ENCODE measurements around the gene MRRF. TPM values are rescaled to one million over a fixed set of nuclear protein-coding genes. Genes with fewer than 3 reads are reported as not detected.

Gene MRRF
- polyA plus RNA-seq (2012; ENCODE audit: missing spikeins), result 53.1 TPM

DNA sequence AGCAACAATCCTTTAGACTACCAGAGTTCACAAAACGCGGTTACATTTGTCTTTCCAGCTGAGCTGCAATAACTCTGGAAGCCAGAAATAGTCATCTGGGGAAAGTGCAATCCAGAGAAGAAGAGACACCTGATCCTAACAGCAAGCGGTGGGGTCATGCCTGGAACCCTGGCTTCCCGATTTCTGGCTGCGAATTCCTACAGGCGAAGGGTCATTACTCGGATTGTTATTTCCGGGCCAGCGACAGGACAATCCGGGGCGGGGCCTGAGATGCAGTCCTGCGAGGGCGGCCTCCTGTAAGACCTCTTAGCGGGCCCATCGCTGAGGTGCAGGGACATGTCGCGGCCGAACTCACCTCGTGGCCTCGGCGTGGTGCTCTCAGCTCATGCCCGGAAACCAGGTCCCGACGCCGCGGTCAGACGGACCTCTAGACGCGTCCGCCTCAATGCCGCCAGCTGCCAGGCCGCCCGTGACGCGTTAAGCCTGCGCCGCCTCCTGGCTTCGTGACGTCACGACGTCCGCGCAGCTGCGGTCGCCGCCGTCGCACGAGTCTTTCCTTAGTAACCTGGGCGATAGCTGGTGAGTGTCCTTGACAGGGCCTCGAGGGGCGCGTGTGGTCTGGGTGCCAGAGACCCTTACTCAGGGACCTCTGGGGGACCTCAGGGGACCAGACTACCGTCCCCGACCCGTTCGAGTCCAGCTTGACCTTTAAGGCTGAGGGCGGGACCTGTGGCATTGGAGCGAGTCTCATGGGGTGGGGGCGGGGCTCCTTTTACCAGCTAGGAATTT, at the start of gene MRRF, which contains the start of gene RBM18:
MRRF (plus strand) TSS at position 523 of the 789 bp plus-strand sequence. CDS start 6,010 bp downstream, outside the sequence.
RBM18 (minus strand) TSS at position 481 of the 789 bp plus-strand sequence. CDS start 3,348 bp downstream, outside the sequence.
- DNase-seq (ENCODE audit: insufficient read length) (peak; percentile 78), FAIRE-seq (peak; percentile 97)
- peak; percentile 89; the same call in 1 of the 2 replicates for TF ChIP-seq POLR2A (IDR thresholded peaks at IDR 0.05; ENCODE audit: low read depth, low read length)
- TF ChIP-seq POLR2AphosphoS5 (IDR thresholded peaks at IDR 0.05; ENCODE audit: low read depth, low read length), result peak; percentile 91
- peak; percentile 62; the same call in 1 of the 2 replicates for TF ChIP-seq TAF1 (IDR thresholded peaks at IDR 0.05; ENCODE audit: borderline replicate concordance, low read depth, low read length)

GRCh38 chr9:122215663-122216062, 49.0 kb upstream of the MRRF start:
- TF ChIP-seq POLR2AphosphoS5 (IDR thresholded peaks at IDR 0.05; ENCODE audit: low read depth, low read length), result no peak
- FAIRE-seq (no peak), DNase-seq (ENCODE audit: insufficient read length) (no peak)

DNA sequence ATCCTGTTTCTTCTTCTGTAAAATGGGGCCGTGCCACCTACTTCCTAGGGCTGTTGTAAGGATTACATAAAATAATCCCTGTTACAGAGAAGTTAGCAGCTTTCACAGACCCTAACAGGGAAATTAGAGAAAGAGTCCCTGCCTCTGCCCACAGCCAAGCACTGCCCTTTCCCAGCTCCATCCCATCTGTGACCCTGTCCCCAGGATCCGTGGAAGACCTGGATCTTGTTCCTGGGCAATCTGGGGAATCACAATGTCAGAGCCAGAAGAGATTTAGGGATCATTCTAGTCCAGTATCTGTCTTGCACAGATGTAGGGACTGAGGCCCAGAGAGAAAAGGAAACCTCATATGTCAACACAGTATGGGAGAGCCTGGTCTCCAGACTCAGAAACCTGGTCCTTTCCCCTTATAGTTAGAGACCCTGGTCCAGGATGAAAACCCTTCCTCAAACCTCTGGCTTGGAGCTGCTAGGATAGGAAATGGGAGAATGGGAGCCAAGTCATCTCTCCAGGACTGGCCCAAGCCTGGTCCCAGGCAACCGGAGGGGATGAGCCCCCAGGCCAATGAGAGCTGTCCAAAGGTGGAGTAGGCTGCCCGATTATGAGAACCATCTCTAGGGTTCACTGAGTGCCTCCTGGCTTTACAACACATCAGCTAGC, 48.4 kb upstream of the MRRF start:
- DNase-seq (ENCODE audit: insufficient read length) (no peak), FAIRE-seq (no peak)
- TF ChIP-seq POLR2AphosphoS5 (IDR thresholded peaks at IDR 0.05; ENCODE audit: low read depth, low read length) (no peak), TAF1 (IDR thresholded peaks at IDR 0.05; ENCODE audit: borderline replicate concordance, low read depth, low read length) (no peak)

- TF ChIP-seq TAF1 (IDR thresholded peaks at IDR 0.05; ENCODE audit: borderline replicate concordance, low read depth, low read length) (no peak), POLR2A (IDR thresholded peaks at IDR 0.05; ENCODE audit: low read depth, low read length) (no peak), POLR2AphosphoS5 (IDR thresholded peaks at IDR 0.05; ENCODE audit: low read depth, low read length) (no peak)
Observed at GRCh38 chr9:122216798-122217418, 47.8 kb upstream of the MRRF start.

DNA sequence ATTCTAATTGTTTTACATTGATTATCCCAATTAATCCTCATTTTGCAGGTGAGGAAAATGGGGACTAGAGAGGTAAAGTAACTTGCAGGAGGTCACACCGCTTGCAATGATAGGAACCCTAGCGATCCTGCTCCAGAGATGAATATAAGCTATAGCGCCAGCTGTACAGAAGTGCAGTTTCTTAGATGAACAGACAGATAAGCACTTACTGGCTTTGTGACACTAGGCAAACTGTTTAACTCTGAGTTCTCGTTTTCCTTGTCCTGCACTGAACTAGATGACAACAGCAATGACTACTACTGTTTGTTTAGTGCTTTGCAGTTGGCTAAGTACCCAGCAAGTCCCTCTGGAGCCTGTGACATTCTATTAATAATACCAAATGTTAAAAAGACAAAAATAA, 47.0 kb upstream of the MRRF start:
- FAIRE-seq (no peak), DNase-seq (ENCODE audit: insufficient read length) (no peak)
- TF ChIP-seq TAF1 (IDR thresholded peaks at IDR 0.05; ENCODE audit: borderline replicate concordance, low read depth, low read length), result no peak
- no peak for TF ChIP-seq POLR2AphosphoS5 (IDR thresholded peaks at IDR 0.05; ENCODE audit: low read depth, low read length)
- no peak for TF ChIP-seq POLR2A (IDR thresholded peaks at IDR 0.05; ENCODE audit: low read depth, low read length)

More at GRCh38 chr9:122216798-122217418, 47.8 kb upstream of the MRRF start:
- DNase-seq (ENCODE audit: insufficient read length) (no peak), FAIRE-seq (no peak)

- FAIRE-seq, result no peak
- TF ChIP-seq POLR2A (IDR thresholded peaks at IDR 0.05; ENCODE audit: low read depth, low read length), result no peak
- TF ChIP-seq TAF1 (IDR thresholded peaks at IDR 0.05; ENCODE audit: borderline replicate concordance, low read depth, low read length), result no peak
- no peak for TF ChIP-seq POLR2AphosphoS5 (IDR thresholded peaks at IDR 0.05; ENCODE audit: low read depth, low read length)
- DNase-seq (ENCODE audit: insufficient read length), result no peak
Observed at GRCh38 chr9:122218071-122218934, 46.4 kb upstream of the MRRF start.

DNA sequence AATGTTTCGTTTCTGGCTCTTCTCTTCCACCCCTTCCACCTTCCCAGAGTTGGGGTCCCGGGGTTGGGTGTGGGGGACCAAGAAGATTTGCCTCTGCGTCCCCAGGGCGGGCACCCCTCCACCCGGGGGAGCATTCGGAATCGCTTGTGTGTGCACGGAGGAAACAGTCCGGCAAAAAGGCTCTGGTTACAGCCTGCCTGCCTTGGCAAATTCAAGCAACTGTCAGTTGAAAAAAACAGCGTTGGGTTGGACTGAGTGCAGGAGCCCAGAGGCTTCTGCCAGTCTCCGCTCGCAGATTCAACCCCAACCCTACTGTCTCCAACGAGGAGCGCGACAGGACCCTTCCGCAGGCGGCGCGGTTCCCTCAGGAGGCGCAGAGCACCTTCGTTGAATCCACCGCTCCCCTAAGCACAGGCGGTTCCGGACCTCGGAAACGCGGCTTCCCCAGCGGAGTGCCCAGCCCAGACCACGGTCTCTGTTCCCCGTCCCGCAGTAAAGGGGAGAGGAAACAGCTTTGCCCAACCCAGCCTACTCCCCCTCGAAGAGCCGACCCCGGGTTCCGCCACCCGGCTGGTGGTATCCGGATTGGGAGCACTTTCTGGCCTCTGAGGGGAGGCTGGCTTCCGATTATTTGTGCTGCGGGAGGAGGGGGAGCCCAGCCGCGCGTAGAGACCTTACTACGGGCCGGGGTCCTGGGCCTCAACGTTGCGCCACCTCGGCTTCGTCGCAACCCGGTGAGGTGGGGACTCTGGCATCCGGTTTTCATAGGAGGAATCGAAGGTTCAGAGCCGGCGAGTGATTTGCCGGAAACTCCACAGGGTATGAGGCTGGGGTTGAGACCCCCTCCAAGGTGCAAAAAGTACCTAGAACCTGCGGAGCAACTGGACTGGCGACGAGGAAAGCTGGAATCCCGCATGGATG, 45.5 kb upstream of the MRRF start:
- TF ChIP-seq POLR2A (IDR thresholded peaks at IDR 0.05; ENCODE audit: low read depth, low read length) (no peak), TAF1 (IDR thresholded peaks at IDR 0.05; ENCODE audit: borderline replicate concordance, low read depth, low read length) (no peak), POLR2AphosphoS5 (IDR thresholded peaks at IDR 0.05; ENCODE audit: low read depth, low read length) (no peak)
- no peak for FAIRE-seq
- DNase-seq (ENCODE audit: insufficient read length), result no peak

- no peak for FAIRE-seq
- TF ChIP-seq TAF1 (IDR thresholded peaks at IDR 0.05; ENCODE audit: borderline replicate concordance, low read depth, low read length) (no peak), POLR2A (IDR thresholded peaks at IDR 0.05; ENCODE audit: low read depth, low read length) (no peak), POLR2AphosphoS5 (IDR thresholded peaks at IDR 0.05; ENCODE audit: low read depth, low read length) (no peak)
- no peak for DNase-seq (ENCODE audit: insufficient read length)
Observed at GRCh38 chr9:122219856-122220672, 44.6 kb upstream of the MRRF start.

- TF ChIP-seq TAF1 (IDR thresholded peaks at IDR 0.05; ENCODE audit: borderline replicate concordance, low read depth, low read length), result no peak
- no peak for TF ChIP-seq POLR2AphosphoS5 (IDR thresholded peaks at IDR 0.05; ENCODE audit: low read depth, low read length)
- no peak for TF ChIP-seq POLR2A (IDR thresholded peaks at IDR 0.05; ENCODE audit: low read depth, low read length)
- FAIRE-seq, result no peak
- no peak for DNase-seq (ENCODE audit: insufficient read length)
Observed at GRCh38 chr9:122220673-122221182, 44.0 kb upstream of the MRRF start.

Data from GM12892 (cell line).